HCT116 (cell line): ENCODE results near the gene PRKACA.

Source experiments
- CTCF ChIP-seq, 3 experiments: fragments of 200-600 bp in 1 of 3; sonication (generic) in 1 of 3; IDR thresholded peaks in 2 of 3; conservative IDR thresholded peaks in 1 of 3; 2 replicates each; pipeline ENCODE4 v1.5.1; 2012 to 2017; ENCODE audit warnings: low read depth in 2 of 3, low read length in 2 of 3, antibody characterized with exemption in 1 of 3, borderline replicate concordance in 1 of 3, control low read depth in 1 of 3, mild to moderate bottlenecking in 1 of 3, mixed read lengths in 1 of 3, mixed run types in 1 of 3, moderate library complexity in 1 of 3; ENCODE audit not compliant: insufficient read depth in 1 of 3
- EZH2 ChIP-seq: fragments of 200-600 bp; sonication (generic); IDR thresholded peaks from 2 replicates; pipeline ENCODE4 v1.6.1; 2017; ENCODE audit warnings: antibody characterized with exemption, mixed run types
- SIN3A ChIP-seq: IDR thresholded peaks from 2 replicates; pipeline ENCODE4 v1.6.1; 2012; ENCODE audit warnings: low read depth

DNA sequence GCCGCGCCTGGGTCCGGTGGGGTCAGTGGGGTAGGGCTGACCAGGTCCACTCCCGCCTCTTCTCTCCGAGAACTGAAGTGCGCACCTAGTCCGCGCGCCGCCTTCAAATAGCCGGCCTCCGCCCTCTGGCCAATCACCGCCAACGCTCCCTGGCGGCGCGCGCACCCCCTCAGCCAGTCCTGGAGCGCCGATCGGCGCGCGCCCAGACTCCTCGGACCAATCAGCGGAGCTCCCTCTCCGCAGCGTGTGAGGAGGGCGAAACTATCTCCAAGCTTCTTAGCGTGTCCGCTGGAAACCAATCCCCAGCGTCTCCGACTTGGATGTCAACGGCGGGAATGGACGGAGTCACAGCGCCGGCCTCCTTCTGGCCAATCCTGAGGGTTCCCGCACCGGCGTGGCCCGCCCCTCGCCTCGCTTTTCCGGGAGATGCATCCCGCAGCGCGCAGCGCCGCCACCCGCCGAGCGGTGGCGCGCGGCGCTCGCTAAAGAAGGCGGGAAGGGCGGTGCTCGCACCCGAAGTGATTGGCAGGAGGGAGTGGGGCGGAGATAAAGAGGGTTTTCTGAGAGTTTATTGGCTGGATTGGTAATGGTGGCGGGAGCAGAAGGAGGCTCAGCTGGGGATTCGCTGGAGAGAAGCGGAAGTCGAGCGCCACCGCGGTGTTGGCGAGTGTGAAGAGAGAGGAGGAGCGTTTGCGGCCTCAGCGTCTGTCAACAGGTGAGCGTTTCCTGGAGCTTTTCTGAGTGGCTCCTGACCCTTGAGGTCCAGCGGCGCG, 19.1 kb upstream of the PRKACA start, which contains the start of gene ASF1B:
- no peak for TF ChIP-seq EZH2
- TF ChIP-seq SIN3A = peak; percentile 99
- peak; percentile 51 to 94 (median 70); a peak in 5 of 6 replicates for TF ChIP-seq CTCF (IDR thresholded peaks at IDR 0.05 in 2 of 3, conservative IDR thresholded peaks at IDR 0.05 in 1 of 3; ENCODE audit: borderline replicate concordance in 1 of 3, insufficient read depth in 1 of 3, low read depth in 2 of 3, low read length in 2 of 3)
